T-helper 1 cell treated with Interleukin-12 subunit alpha and Interleukin-12 subunit beta and Interleukin-4 antibody, amounts not matched to agents 30 ng/mL and 1 ng/mL, for 36 hours (primary cell): ENCODE results near the gene JARID2. TPM values are rescaled to one million over a fixed set of nuclear protein-coding genes. Genes with fewer than 3 reads are reported as not detected.

Experiments used
- intact Hi-C: fragments of 100-400 bp; cut with micrococcal nuclease; formaldehyde crosslinking; loops from one replicate; pipeline ENCODE4 v1.15.1; 2024
- total RNA-seq: library from RNA; stranded (reverse); gene quantifications from 2 replicates; pipeline ENCODE4 v1.2.3, GENCODE V29; 2022

The JARID2 gene
- total RNA-seq, 1 donor from 2014 or later = 40.3 TPM

DNA sequence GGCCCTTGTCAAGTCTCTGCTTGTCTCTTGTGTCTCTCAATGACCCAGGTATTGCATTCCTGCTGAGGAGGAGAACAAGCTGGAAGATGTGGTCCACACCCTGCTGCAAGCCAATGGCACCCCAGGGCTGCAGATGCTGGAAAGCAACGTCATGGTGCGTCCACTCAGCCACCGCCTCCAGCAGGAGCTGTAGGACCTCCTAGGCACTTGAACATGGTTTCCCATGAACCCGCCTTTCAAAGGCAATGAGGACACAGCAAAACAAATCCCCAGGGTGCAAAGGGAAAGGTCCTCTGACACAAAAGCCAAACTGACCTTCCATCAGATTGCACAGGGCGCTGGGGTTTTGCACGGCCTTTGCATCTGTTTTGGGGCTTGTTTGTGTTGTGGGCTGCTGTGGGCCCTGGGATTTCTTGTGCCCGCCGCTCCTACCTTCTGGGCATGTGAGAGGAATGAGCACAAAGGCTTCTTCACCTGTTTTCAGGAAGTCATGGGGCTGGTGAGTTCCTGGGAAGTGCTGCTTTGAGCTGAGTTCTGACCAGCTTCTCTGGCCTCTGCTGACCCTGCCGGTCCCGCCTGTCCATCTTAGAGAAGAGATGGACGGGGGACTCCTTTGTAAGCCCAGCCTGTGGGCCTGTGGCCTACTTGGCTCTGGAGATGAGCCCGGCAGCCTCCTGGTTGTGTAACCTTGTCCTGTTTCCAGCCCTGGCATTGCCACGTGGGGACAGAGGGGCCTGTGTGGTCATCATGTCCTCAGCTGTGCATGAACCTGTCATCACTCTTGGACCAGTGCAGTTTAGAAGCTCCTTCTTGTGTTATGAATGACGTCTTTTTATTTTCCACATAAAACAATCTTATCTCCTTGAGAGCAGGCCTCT lies 265.6 kb downstream of the JARID2 start:
- intact Hi-C loops = no loop called here

- intact Hi-C loops = no loop called here
These were observed 266.3 kb downstream of the JARID2 start for GRCh38 chr6:15512126-15512525.

DNA sequence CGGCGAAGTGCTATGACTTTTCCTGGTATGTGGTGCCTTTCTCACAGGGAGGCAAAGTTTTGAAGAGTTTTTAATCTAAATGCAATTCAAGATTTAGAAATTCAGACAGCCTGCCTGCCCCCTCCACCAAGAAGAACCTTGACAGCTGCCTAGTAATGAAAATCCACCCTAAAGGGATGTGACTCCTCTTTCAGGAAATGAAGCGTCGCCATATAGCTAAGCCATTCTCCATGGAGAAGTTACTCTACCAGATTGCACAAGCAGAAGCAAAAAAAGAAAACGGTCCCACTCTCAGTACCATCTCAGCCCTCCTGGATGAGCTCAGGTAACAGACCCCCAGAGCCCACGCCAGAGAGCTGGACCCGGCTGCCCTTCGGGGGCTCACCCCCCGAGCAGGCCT lies 266.9 kb downstream of the JARID2 start:
- intact Hi-C loops = no loop called here

DNA sequence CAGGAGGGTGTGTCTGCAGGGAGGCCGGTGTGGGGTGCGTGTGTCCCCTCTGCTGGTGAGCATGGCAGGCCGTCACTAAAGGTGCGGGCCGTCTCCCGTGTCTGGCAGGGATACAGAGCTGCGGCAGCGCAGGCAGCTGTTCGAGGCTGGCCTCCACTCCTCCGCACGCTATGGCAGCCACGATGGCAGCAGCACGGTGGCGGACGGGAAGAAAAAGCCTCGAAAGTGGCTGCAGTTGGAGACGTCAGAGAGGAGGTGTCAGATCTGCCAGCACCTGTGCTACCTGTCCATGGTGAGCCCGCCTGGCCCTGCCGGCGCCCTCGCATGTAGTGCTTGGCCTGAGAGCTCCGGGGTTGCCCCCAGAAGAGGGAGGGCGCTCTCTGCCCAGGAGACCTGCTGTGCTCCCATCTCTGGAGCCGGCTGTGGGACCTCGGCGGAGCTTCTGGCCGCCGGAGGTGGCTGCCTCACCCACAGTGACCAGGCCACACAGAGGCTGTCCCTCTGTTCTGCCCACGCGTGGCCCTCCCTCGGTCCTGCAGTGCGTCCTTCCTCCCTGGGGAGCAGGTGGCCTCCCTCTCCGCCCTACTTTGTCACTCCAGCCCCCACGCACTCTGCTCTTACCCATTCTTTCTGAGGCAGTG lies 267.4 kb downstream of the JARID2 start:
- intact Hi-C loops = no loop called here

- intact Hi-C loops = no loop called here
These were observed 268.2 kb downstream of the JARID2 start for GRCh38 chr6:15513801-15514711.

DNA sequence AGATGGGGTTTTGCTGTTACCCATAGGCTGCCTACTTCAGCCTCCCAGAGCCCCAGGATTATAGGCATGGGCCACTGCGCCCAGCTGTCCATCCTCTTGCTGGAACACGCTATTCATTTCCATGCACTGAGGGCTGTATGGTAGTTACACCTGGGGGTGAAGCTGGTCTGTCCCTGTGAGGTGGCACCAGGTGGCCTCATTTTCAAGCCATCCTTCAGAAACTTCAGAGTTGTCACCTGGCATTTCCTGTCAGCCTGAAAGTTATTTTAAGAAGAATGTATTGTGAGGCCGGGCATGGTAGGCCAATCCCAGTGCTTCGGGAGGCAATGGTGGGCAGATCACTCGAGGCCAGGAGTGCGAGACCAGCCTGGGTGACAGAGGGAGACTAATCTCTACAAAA lies 269.4 kb downstream of the JARID2 start:
- intact Hi-C loops = no loop called here

GRCh38 chr6:15515660-15516375 lies 269.9 kb downstream of the JARID2 start:
- intact Hi-C loops = no loop called here

DNA sequence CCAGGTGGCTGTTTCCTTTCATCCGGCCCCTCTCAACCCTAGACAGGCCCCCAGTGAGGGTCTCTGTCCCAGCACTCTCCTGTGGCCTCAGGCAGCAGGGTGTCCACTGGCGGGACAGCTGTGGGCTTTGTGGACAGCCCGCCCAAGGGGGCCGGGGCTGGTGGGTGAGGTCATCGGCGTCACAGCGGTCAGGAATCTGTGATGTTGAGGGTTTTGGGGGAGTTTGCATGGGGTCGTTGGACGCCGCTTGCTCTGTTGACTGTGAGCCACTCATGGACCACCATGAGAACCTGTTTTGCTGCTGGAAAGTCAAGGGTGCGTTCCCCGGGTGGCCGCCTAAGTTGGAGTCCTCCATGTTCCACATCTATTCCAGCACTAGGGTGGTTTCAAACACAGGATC lies 270.5 kb downstream of the JARID2 start:
- intact Hi-C loops = no loop called here

DNA sequence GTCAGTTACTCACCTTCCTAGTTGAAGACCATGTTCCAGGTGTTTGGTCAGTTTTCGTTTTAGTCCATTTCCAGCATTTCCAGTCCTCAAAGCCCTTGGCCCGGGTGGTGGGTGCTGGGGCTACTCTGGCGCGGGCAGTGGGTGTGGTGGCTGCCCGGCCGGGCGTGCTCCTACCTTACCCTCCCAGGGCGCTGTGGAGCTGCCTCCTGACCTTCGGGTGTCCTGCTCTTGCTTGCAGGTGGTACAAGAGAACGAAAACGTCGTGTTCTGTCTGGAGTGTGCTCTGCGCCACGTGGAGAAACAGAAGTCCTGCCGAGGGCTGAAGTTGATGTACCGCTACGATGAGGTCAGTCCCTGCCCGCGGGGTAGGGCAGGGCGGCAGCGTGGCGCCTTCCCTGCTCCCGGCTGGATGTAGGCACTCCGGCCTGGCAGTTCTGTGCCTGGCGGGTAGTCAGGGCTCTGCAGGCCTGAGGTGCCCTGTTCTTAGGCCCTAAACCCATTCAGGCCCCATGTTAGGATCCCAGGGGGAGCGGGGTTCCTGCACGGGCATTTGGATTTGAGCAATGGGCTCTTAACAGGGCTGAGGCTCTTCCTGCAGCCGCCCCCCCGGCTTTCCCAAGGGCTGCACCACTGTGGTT lies 271.2 kb downstream of the JARID2 start:
- intact Hi-C loops = no loop called here

GRCh38 chr6:15517600-15517999 lies 271.7 kb downstream of the JARID2 start:
- intact Hi-C loops = no loop called here

DNA sequence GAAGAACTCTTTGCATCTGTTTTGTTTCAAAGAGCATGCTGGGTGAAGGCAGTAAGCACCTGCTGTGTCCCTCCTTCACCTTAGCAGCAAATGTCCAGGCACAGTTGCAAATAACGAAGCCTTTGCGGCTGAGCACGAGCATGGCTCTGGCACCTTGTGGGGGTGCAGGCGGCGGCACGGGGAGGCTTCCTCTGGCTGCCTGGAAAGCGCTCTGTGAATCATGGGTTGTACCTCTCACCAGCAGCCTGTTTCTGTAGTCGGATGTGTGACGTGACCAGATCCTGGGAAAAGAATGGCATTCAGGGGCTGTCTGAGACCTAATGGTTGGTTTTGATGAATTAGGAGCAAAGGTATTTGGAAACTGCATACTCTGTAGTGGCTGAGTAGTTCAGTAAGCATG lies 272.2 kb downstream of the JARID2 start:
- intact Hi-C loops = no loop called here

DNA sequence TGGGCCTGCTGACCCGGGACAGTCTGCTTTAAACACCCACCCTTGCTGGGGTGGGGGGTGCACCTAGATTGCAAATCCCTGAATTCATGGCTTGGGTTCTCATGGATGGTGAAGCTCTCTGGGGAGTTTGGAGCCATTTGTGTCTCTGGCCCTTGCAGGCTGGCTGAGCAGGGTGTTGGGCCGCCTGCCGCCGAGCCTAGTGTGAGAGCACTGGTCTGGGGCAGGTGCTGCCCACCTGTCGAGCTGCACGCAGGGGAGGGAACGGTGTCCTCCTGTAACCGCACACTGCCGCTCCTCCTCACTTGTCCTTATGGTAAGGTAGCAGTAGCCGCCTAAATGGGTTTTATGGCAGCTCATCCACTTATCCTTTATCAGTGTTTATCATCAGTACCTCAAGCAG lies 273.0 kb downstream of the JARID2 start:
- intact Hi-C loops = no loop called here

DNA sequence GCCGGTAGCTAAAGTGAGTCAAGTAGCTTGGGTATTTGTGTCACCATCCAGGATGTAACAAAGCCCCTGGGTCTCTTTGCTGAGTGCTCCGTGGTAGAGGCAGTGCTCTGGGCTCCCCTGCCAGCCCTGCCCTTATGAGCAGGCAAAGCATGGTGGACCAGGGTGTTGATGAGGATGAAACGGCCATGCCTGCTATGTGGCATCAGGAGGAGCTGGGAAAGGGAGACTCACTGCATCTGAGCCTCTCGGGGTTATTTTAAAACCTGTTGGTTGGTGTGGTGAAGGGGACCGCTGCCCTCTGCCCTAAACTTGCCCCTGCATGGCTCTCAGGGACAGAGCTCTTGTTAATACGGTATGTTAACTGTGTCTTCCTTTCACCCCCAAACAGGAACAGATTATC lies 273.8 kb downstream of the JARID2 start:
- intact Hi-C loops = loop anchor here (10.0 kb wide), 1 partner anchor 105 kb away; no protein-coding TSS in a partner anchor

GRCh38 chr6:15520626-15521203 lies 274.8 kb downstream of the JARID2 start:
- intact Hi-C loops = loop anchor here (10.0 kb wide), 1 partner anchor 104 kb away; no protein-coding TSS in a partner anchor

DNA sequence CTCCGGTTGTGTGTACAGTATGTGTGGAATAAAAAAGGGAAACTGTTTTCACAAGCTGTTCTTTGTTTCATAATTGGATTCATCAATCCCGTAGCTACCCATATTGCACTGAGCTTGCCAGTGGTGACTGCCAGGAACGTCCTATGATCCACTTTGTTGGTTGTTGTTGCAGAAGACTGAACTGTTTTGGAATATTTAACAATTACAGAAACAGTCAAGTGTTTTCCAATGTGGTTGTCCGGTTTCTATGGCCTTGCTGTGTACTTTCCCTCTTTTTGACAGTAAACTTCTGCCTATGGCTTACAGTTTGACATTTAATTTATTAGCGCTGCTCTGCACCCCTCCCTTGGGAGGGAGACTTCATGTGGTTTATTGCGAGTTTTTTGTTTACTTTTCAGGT lies 275.7 kb downstream of the JARID2 start:
- intact Hi-C loops = loop anchor here (10.0 kb wide), 1 partner anchor 103 kb away; no protein-coding TSS in a partner anchor

- intact Hi-C loops = loop anchor here (10.0 kb wide), 1 partner anchor 103 kb away; no protein-coding TSS in a partner anchor
These were observed 276.2 kb downstream of the JARID2 start for GRCh38 chr6:15522026-15522425.

DNA sequence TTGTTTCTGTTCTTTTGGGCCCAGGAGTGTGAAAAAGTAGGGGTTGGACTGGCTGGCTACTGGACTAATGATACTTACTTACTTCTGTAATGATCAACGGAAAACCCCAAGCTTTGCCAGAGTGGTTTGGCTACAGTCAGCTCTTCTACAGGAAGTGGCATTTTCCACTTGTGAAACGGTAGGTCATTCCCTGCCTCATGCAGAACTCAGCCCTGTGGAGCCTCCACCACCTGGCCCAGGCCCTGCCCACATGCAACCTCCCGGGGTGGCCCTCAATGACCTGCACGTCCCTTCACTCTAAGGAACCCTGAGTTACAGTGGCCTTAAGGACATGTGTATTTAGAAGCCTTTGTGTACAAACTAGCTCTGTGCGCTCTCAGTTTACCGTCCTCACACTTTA lies 276.6 kb downstream of the JARID2 start:
- intact Hi-C loops = loop anchor here (10.0 kb wide), 1 partner anchor 102 kb away; no protein-coding TSS in a partner anchor

DNA sequence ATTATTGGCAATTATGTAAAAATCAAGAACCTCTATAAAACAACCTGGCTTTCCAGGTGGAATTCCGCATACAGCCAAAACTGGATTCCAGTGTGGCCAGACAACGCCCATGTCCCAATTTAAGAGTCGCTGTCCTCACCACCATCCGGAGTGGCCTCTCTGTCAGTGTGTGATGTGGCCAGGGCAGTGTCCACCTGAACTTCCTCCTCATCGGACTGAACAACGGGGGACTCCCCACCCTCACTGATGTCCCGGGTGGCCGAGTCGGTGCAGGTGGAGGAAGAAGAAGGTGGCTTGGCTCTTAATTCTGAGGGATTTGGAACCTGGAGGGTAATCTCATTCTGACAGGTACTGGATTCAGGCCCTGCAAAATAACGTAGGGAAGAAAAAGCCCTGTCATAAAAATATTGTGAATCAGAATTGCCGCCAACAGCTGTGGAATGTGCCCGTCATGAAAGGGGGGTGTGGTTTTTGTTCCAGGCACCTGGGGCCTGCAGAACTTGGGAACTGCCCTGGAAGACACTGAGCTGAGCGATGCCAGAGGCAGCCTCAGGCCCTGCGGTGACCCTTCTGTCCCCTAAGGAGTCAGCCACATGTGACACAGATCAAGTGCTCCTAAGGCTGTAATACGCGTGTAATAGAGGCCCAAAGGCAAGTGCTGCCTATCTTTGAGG lies 277.1 kb downstream of the JARID2 start:
- intact Hi-C loops = loop anchor here (10.0 kb wide), 1 partner anchor 102 kb away; no protein-coding TSS in a partner anchor
